AG04450 (cell line): ENCODE results near the gene DCLK1. TPM values are rescaled to one million over a fixed set of nuclear protein-coding genes. Genes with fewer than 3 reads are reported as not detected.

Experiments used
- CTCF ChIA-PET: fragments of 300-600, 350-600 bp; formaldehyde crosslinking; extraction: SDS; loops from one replicate; lab custom pipeline; 2022; ENCODE audit warnings: antibody characterized with exemption, inconsistent platforms; lab: Charles Lee
- POLR2A ChIA-PET: fragments of 350-600 bp; formaldehyde crosslinking; extraction: SDS; loops from one replicate; lab custom pipeline; 2021; ENCODE audit warnings: antibody characterized with exemption, inconsistent platforms; lab: Yijun Ruan, JAX
- DNase-seq: peaks from one replicate; pipeline ENCODE4 v3.0.0-alpha.2; 2011; ENCODE audit warnings: low read depth, low spot score
- H3K27ac ChIP-seq: one replicate; pipeline ENCODE4 v1.5.1; 2012; ENCODE audit warnings: low read depth, low read length, control low read depth
- H3K27me3 ChIP-seq: one replicate; pipeline ENCODE4 v1.6.0; 2012; ENCODE audit warnings: low read length; ENCODE audit not compliant: control insufficient read depth, insufficient read depth
- H3K4me3 ChIP-seq: 2 replicates; pipeline ENCODE4 v1.5.1; 2011; ENCODE audit warnings: mild to moderate bottlenecking, low read depth, low read length, control low read depth
- H3K9me3 ChIP-seq: 2 replicates; pipeline ENCODE4 v1.5.1; 2012; ENCODE audit warnings: low read length; ENCODE audit not compliant: control insufficient read depth, insufficient read depth
- polyA plus RNA-seq: library from polyadenylated mRNA; depleted of rRNA; stranded (reverse); fragments of >200 nt; gene quantifications from 2 replicates; pipeline ENCODE4 v1.2.3, GENCODE V29; 2011
- TF ChIP-seq, protein P1 (sequence below): IDR thresholded peaks from 2 replicates; pipeline ENCODE4 v1.5.1; 2011; ENCODE audit warnings: low read depth, low read length, control low read depth, inconsistent platforms

The DCLK1 gene
- polyA plus RNA-seq, 1 experiment: not detected

DNA sequence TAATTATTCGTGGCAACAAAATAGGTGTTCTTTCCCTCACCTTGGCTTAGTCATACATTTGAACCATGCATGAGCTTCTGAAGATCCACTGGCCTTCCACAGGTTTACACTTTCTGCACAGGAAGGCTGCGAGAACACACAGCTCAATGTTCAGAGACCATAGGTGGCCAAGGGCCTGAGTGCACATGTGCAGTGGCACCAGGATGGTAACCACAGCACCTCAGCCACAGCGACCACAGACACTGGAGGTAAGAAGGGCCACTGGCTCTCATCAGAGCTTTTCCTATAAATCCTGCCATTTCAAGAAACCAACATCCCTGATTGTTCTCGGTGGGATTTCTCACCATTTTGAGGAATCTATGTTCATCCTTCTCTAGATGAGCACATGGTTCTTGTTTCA lies 1.6 kb downstream of the DCLK1 start:
- CTCF ChIA-PET: no interaction called here
- H3K4me3 ChIP-seq: no peak overlapping the region
- H3K27me3 ChIP-seq: peaks cover 30% of the 10 kb centered on the region
- H3K9me3 ChIP-seq: no peaks in the 10 kb centered on the region
- POLR2A ChIA-PET: no interaction called here
- H3K27ac ChIP-seq: no peak overlapping the region
- DNase-seq: no peak
- TF ChIP-seq, protein P1, sequence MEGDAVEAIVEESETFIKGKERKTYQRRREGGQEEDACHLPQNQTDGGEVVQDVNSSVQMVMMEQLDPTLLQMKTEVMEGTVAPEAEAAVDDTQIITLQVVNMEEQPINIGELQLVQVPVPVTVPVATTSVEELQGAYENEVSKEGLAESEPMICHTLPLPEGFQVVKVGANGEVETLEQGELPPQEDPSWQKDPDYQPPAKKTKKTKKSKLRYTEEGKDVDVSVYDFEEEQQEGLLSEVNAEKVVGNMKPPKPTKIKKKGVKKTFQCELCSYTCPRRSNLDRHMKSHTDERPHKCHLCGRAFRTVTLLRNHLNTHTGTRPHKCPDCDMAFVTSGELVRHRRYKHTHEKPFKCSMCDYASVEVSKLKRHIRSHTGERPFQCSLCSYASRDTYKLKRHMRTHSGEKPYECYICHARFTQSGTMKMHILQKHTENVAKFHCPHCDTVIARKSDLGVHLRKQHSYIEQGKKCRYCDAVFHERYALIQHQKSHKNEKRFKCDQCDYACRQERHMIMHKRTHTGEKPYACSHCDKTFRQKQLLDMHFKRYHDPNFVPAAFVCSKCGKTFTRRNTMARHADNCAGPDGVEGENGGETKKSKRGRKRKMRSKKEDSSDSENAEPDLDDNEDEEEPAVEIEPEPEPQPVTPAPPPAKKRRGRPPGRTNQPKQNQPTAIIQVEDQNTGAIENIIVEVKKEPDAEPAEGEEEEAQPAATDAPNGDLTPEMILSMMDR: no peak

DNA sequence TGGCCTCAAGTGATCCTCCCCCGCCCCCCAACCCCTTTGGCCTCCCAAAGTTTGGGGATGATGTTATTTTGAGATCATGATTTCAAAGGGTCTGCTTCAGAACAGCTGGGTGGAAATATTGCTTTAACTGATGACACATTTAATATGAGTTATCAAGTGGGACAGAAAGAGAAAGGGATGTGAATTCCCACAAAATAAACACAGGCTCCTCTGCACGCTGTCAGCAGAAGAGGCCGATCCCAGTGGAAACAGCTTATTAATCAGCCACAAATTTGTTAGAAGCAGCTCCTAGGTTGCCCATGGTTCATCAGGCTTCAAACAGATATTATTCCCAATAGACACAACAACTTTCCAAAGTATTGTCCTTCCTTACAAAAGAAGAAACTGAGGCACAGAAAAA lies 4.7 kb downstream of the DCLK1 start:
- Histone ChIP-seq H3K27me3 (peaks cover 21% of the 10 kb centered on the region), H3K4me3 (no peak overlapping the region), H3K9me3 (no peaks in the 10 kb centered on the region), H3K27ac (no peak overlapping the region)
- ChIA-PET POLR2A (no interaction called here), CTCF (no interaction called here)
- TF ChIP-seq, protein P1: no peak
- DNase-seq: no peak

DNA sequence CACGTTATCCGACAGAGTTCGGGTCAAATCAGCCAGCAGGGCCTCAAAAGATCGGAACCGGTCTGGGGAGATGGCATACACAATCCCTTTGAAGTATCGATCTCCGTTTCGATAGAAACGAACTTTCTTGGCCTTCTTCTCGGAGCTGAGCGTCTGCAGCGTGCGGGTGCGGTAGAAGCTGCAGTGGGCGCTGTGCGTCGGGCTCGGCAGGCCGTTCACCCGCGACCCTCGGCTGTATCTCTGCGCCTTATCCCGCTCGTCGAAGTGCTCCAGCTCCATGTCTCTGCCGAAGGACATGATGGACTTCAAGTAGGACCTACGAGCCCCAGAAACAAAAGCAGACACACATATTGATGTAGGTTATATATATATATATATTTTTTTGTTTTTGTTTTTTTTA lies 5.3 kb downstream of the DCLK1 start:
- no peak for DNase-seq
- Histone ChIP-seq H3K27me3 (peaks cover 17% of the 10 kb centered on the region), H3K27ac (no peak overlapping the region), H3K4me3 (no peak overlapping the region), H3K9me3 (no peaks in the 10 kb centered on the region)
- TF ChIP-seq, protein P1: no peak
- CTCF ChIA-PET: no interaction called here
- POLR2A ChIA-PET: no interaction called here

DNA sequence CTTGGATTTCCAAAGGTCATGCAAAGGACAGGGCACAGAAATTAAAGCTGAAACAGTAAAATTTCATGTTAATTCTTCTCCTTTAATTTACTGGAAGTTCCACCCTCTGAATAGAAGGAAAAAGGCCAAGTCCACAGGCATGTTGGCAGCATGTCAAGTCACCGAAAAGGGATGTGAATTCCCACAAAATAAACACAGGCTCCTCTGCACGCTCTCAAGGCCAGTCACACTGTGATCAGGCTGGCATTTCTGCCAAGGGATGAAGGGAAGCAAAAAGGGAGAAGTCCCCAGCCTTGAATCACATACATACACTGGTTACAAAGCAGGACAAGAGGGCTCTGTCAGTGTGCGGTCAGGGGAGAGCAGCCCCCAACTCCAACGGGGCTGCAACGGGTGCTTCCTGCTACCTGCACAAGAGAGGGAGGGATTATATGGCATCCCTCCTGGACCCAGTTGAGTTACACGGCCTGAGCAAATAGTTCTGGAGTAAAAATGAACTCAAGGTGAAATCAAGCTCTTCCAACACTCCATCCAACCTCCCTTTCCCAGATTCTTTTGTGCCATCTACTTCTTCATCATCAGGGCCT lies 6.9 kb downstream of the DCLK1 start:
- Histone ChIP-seq H3K9me3 (no peaks in the 10 kb centered on the region), H3K4me3 (no peak overlapping the region), H3K27me3 (peaks cover 3% of the 10 kb centered on the region), H3K27ac (no peak overlapping the region)
- POLR2A ChIA-PET: no interaction called here
- CTCF ChIA-PET: no interaction called here
- no peak for DNase-seq
- TF ChIP-seq, protein P1: no peak

DNA sequence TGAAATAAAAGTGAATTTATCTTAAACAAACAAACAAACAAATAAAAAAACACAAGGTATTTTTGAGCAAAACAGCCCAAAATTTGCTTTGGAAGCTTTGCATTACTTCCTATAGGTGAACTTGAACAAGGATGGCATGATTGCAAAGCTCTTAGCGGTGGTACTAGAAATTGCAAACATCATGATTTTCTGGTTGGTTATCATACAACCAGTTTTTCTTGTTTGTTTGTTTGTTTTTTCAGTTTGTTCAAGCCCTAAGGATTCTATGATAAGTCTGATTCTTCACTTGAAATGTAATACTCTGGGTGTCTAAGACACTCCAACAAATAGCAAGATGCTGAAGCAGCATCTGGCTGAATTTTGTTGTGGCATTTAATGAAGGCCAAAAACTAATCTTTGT lies 15.9 kb downstream of the DCLK1 start:
- CTCF ChIA-PET: no interaction called here

More for the DNA sequence above, 15.9 kb downstream of the DCLK1 start:
- Histone ChIP-seq H3K27me3 (no peaks in the 10 kb centered on the region), H3K27ac (no peak overlapping the region), H3K9me3 (no peaks in the 10 kb centered on the region), H3K4me3 (no peak overlapping the region)
- POLR2A ChIA-PET: no interaction called here
- DNase-seq: no peak
- TF ChIP-seq, protein P1: no peak
